Coronary artery (tissue), 2 donors: ENCODE measurements around the gene RELB.
A peak's percentile ranks its signal among the peaks of the same experiment; 100 is the strongest.

Experiments
- DNase-seq: peaks from one replicate; pipeline ENCODE4 v3.0.0-alpha.2; 2017; ENCODE audit warnings: low spot score
- H3K27ac ChIP-seq, 2 donors: fragments of 200-600 bp; sonication (generic); one replicate each; pipeline ENCODE4 v1.5.1; 2016 to 2019
- H3K4me3 ChIP-seq: fragments of 200-600 bp; sonication (generic); 2 replicates; pipeline ENCODE4 v1.5.1; 2016; ENCODE audit warnings: mild to moderate bottlenecking, moderate library complexity
- CTCF ChIP-seq: fragments of 200-600 bp; sonication (generic); IDR thresholded peaks from one replicate; pipeline ENCODE4 v1.5.1; 2019; ENCODE audit warnings: antibody characterized with exemption

Gene RELB

DNA sequence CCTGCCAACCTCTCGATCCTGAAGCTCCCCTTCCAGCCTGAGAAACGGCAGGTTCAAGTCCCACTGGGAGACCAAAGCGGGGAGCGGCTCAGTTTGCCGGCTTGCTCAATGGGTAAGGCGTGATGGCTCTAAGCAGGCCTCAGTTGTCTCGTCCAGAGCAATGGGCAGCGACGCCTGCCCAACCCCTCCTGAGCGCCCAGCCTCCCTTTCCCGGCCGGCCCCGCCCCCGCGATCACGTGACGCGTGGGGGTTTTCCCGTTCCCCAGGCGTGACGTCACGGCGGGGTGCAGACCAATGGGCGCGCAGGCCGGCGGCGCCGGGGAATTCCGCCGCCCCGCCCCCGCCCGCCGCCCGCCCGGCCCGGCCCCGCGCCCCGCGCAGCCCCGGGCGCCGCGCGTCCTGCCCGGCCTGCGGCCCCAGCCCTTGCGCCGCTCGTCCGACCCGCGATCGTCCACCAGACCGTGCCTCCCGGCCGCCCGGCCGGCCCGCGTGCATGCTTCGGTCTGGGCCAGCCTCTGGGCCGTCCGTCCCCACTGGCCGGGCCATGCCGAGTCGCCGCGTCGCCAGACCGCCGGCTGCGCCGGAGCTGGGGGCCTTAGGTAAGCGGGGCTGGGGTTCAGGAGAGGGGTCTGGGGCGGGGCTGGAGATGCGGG is at the start of gene RELB:
TSS of gene RELB (plus strand) at position 378 of the 653 bp plus-strand sequence. CDS start at position 494, 116 bp downstream.
- Histone ChIP-seq H3K4me3 (peak within 1 kb of the TSS; percentile 95), H3K27ac (peak within 1 kb of the TSS; percentile 97 to 100)
- no peak for TF ChIP-seq CTCF
- peak; percentile 93 for DNase-seq

DNA sequence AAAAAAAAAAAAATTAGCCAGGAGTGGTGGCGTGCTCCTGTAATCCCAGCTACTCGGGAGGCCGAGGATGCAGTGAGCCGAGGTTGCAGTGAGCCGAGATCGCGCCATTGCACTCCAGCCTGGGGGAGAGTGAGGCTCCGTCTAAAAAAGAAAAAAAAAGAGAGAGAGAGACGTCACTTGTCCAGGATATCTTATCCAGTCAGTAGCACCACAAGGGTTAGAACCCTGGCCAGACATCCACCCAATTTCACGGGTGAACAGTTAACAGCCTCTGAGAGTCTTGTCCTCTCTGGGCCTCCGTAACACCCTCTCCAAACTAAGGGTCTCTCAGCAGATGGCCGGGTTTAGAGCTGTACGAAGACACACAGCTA is 47.0 kb upstream of the RELB start:
- DNase-seq = no peak
- H3K4me3 ChIP-seq = peak overlapping the region; percentile 83
- no peak for TF ChIP-seq CTCF
- H3K27ac ChIP-seq = peak overlapping the region; percentile 90 to 92

GRCh38 chr19:44954649-44955504 is 46.4 kb upstream of the RELB start, which contains the start of gene CLPTM1:
CLPTM1 (plus strand) TSS chr19:44955380; CDS start chr19:44955396, 16 bp downstream.
- TF ChIP-seq CTCF = no peak
- Histone ChIP-seq H3K4me3 (peak within 1 kb of the TSS; percentile 83), H3K27ac (peak within 1 kb of the TSS; percentile 90 to 92)
- peak; percentile 96 for DNase-seq

GRCh38 chr19:44955505-44956439 is 45.5 kb upstream of the RELB start:
- no peak for DNase-seq
- Histone ChIP-seq H3K27ac (peak overlapping the region; percentile 90 to 92), H3K4me3 (peak overlapping the region; percentile 83)
- TF ChIP-seq CTCF = no peak

DNA sequence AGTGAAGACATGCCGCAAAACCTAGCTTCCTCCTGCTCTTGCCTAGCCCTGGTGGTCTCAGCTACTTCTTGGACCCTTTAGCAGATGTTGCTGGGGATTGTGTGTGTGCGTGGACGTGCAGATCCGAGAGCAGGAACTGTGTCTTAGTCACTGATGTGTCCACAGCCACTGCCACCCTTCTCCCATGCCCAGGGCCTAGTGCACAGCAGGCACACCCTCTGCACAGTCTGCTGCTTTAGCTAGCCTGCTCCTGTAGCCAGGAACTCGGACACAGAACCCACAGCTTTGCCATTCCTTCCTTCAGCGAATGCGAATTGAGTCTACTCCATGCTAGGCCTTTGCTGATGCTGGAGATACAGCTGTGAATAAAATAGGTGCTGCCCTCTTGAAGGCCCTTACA is 43.7 kb upstream of the RELB start:
- no peak overlapping the region for H3K4me3 ChIP-seq
- no peak overlapping the region for H3K27ac ChIP-seq
- DNase-seq = no peak
- TF ChIP-seq CTCF = no peak

GRCh38 chr19:44958090-44958489 is 43.2 kb upstream of the RELB start:
- no peak for TF ChIP-seq CTCF
- Histone ChIP-seq H3K4me3 (no peak overlapping the region), H3K27ac (no peak overlapping the region)
- no peak for DNase-seq
